H9 (cell line): ENCODE measurements around the gene ABCC12. TPM values are rescaled to one million over a fixed set of nuclear protein-coding genes. Genes with fewer than 3 reads are reported as not detected.

Source experiments
- DNase-seq: peaks from one replicate; pipeline ENCODE4 v3.0.0-alpha.2; 2017
- H2AFZ ChIP-seq: one replicate; pipeline ENCODE4 v1.6.1; 2013; ENCODE audit warnings: mild to moderate bottlenecking, low read length, control low read depth, moderate library complexity
- H2AK5ac ChIP-seq: 2 replicates; pipeline ENCODE4 v1.6.1; 2013; ENCODE audit warnings: low read length, control low read depth, mixed read lengths; ENCODE audit not compliant: insufficient read length
- H2BK120ac ChIP-seq: one replicate; pipeline ENCODE4 v1.6.1; 2013; ENCODE audit warnings: low read depth, mild to moderate bottlenecking, low read length, control low read depth, inconsistent platforms; ENCODE audit not compliant: poor library complexity, severe bottlenecking
- H2BK12ac ChIP-seq: 2 replicates; pipeline ENCODE4 v1.6.1; 2013; ENCODE audit warnings: low read length, control low read depth, mixed read lengths, low read depth; ENCODE audit not compliant: insufficient read length
- H2BK15ac ChIP-seq: 2 replicates; pipeline ENCODE4 v1.6.1; 2013; ENCODE audit warnings: low read depth, low read length, control low read depth
- H2BK20ac ChIP-seq: one replicate; pipeline ENCODE4 v1.6.1; 2013; ENCODE audit warnings: low read depth, mild to moderate bottlenecking, low read length, control low read depth, inconsistent platforms; ENCODE audit not compliant: poor library complexity, severe bottlenecking
- H2BK5ac ChIP-seq: 2 replicates; pipeline ENCODE4 v1.6.1; 2013; ENCODE audit warnings: low read length, control low read depth, mixed read lengths; ENCODE audit not compliant: insufficient read length
- H3K14ac ChIP-seq: 2 replicates; pipeline ENCODE4 v1.6.1; 2013; ENCODE audit warnings: low read length, control low read depth; ENCODE audit not compliant: insufficient read depth
- H3K18ac ChIP-seq: 2 replicates; pipeline ENCODE4 v1.6.1; 2013; ENCODE audit warnings: low read depth, mild to moderate bottlenecking, mixed read lengths, low read length, control low read depth; ENCODE audit not compliant: insufficient read length
- H3K23ac ChIP-seq: 2 replicates; pipeline ENCODE4 v1.6.1; 2013; ENCODE audit warnings: low read length, control low read depth, mixed read lengths, low read depth; ENCODE audit not compliant: insufficient read length
- H3K23me2 ChIP-seq: 2 replicates; pipeline ENCODE4 v1.6.1; 2013; ENCODE audit warnings: low read depth, mild to moderate bottlenecking, mixed read lengths, low read length, control low read depth; ENCODE audit not compliant: insufficient read length, poor library complexity, severe bottlenecking
- H3K27ac ChIP-seq: 2 replicates; pipeline ENCODE4 v1.5.1; 2013; ENCODE audit warnings: low read length, control low read depth, mixed read lengths, low read depth; ENCODE audit not compliant: insufficient read length
- H3K27me3 ChIP-seq: 2 replicates; pipeline ENCODE4 v1.6.1; 2013; ENCODE audit warnings: low read length, control low read depth, inconsistent platforms; ENCODE audit not compliant: insufficient read depth
- H3K4ac ChIP-seq: 2 replicates; pipeline ENCODE4 v1.6.1; 2013; ENCODE audit warnings: low read depth, mild to moderate bottlenecking, control low read depth, inconsistent platforms, low read length, moderate library complexity
- H3K4me1 ChIP-seq: 2 replicates; pipeline ENCODE4 v1.6.1; 2013; ENCODE audit warnings: low read length, control low read depth, inconsistent platforms; ENCODE audit not compliant: insufficient read depth
- H3K4me2 ChIP-seq: 2 replicates; pipeline ENCODE4 v1.6.1; 2013; ENCODE audit warnings: low read length, control low read depth, mixed read lengths; ENCODE audit not compliant: insufficient read length, insufficient read depth
- H3K56ac ChIP-seq: 2 replicates; pipeline ENCODE4 v1.6.1; 2013; ENCODE audit warnings: low read depth, mild to moderate bottlenecking, mixed read lengths, low read length, control low read depth; ENCODE audit not compliant: insufficient read length
- H3K79me1 ChIP-seq: 2 replicates; pipeline ENCODE4 v1.6.1; 2013; ENCODE audit warnings: low read depth, mild to moderate bottlenecking, moderate library complexity, low read length, control low read depth, inconsistent platforms; ENCODE audit not compliant: insufficient read depth, poor library complexity, severe bottlenecking
- H3K79me2 ChIP-seq: 2 replicates; pipeline ENCODE4 v1.6.1; 2013; ENCODE audit warnings: low read length, control low read depth, inconsistent platforms; ENCODE audit not compliant: insufficient read depth
- H3K9ac ChIP-seq: 2 replicates; pipeline ENCODE4 v1.6.1; 2013; ENCODE audit warnings: low read length, control low read depth, mixed read lengths; ENCODE audit not compliant: insufficient read length; ENCODE audit errors: extremely low read depth
- H3K9me3 ChIP-seq: one replicate; pipeline ENCODE4 v1.6.1; 2013; ENCODE audit warnings: low read depth, low read length, inconsistent platforms; ENCODE audit not compliant: control insufficient read depth
- H3T11ph ChIP-seq: one replicate; pipeline ENCODE4 v1.6.1; 2013; ENCODE audit warnings: mild to moderate bottlenecking, low read length, control low read depth, inconsistent platforms
- H4K20me1 ChIP-seq: one replicate; pipeline ENCODE4 v1.6.1; 2013; ENCODE audit not compliant: control insufficient read depth, insufficient read length, insufficient read depth
- H4K5ac ChIP-seq: 2 replicates; pipeline ENCODE4 v1.6.1; 2013; ENCODE audit warnings: low read depth, mild to moderate bottlenecking, mixed read lengths, low read length, control low read depth; ENCODE audit not compliant: insufficient read length
- H4K8ac ChIP-seq: replicated peaks from 2 replicates; pipeline ENCODE4 v1.6.1; 2013; ENCODE audit warnings: low read length, control low read depth, mixed read lengths, low read depth; ENCODE audit not compliant: insufficient read length
- H4K91ac ChIP-seq: 2 replicates; pipeline ENCODE4 v1.6.1; 2013; ENCODE audit warnings: low read depth, mild to moderate bottlenecking, moderate library complexity, mixed read lengths, low read length, control low read depth; ENCODE audit not compliant: insufficient read length
- H3K27ac Mint-ChIP-seq, 3 experiments: 2 replicates in 2 of 3; 3 replicates in 1 of 3; pipeline ENCODE4 v1.8.0; 2020 to 2021; ENCODE audit warnings: mixed read lengths in 3 of 3, mild to moderate bottlenecking in 1 of 3, moderate library complexity in 1 of 3
- H3K27me3 Mint-ChIP-seq: 2 replicates; pipeline ENCODE4 v1.8.0; 2021; ENCODE audit warnings: low read depth, mild to moderate bottlenecking, moderate library complexity, mixed read lengths
- H3K36me3 Mint-ChIP-seq, 3 experiments: 2 replicates in 2 of 3; 3 replicates in 1 of 3; pipeline ENCODE4 v1.8.0; 2020 to 2021; ENCODE audit warnings: low read depth in 3 of 3, mixed read lengths in 3 of 3; ENCODE audit not compliant: insufficient read depth in 1 of 3
- H3K4me1 Mint-ChIP-seq, 2 experiments: 2 replicates each; pipeline ENCODE4 v1.8.0; 2020; ENCODE audit warnings: mixed read lengths in 2 of 2
- H3K4me3 Mint-ChIP-seq, 2 experiments: 2 replicates in 1 of 2; 3 replicates in 1 of 2; pipeline ENCODE4 v1.8.0; 2020 to 2021; ENCODE audit warnings: mild to moderate bottlenecking in 2 of 2, mixed read lengths in 2 of 2, moderate library complexity in 1 of 2
- H3K9me3 Mint-ChIP-seq, 2 experiments: 2 replicates in 1 of 2; 3 replicates in 1 of 2; pipeline ENCODE4 v1.8.0; 2020; ENCODE audit warnings: mild to moderate bottlenecking in 2 of 2, mixed read lengths in 2 of 2, moderate library complexity in 1 of 2
- CTCF ChIP-seq: fragments of 200-600 bp; sonication (generic); conservative IDR thresholded peaks from 3 replicates; pipeline ENCODE4 v1.8.0; 2021; ENCODE audit warnings: antibody characterized with exemption, mild to moderate bottlenecking
- WGBS: extraction: QIAGEN DNeasy Blood & Tissue Kit; methylation state at CpG from one replicate; pipeline ENCODE4 v1.1.7; 2013; ENCODE audit warnings: missing lambda C conversion rate, low lambda C conversion rate, mixed read lengths; ENCODE audit not compliant: insufficient read length; ENCODE audit errors: extremely low coverage; 5-methylcytosine and 5-hydroxymethylcytosine counted together
- total RNA-seq: library from RNA; stranded (reverse); gene quantifications from 2 replicates; pipeline ENCODE4 v1.2.1, GENCODE V29; 2021

Gene ABCC12
- total RNA-seq, 1 experiment from 2014 or later = 0.09 TPM

DNA sequence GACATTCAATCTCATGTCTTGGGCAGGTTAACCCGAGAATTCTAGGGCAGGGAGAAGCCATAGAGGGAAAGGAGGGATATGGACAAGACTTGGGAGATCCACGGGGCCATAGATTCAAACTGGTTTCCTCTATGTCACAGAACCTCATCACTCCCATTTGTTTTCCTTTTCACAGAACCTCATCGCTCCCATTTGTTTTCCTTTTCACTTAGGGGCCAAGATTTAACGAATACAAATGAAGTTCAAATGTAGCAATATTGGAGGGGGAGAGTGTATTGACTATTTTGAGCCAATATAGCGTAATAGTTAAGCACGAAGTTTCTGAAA, 49.0 kb upstream of the ABCC12 start:
- no peak overlapping the region for H2BK20ac ChIP-seq
- no peak overlapping the region for H3K56ac ChIP-seq
- H3K4me1 ChIP-seq = no peaks in the 10 kb centered on the region; the same call in 1 of the 2 replicates
- H3K18ac ChIP-seq = no peak overlapping the region
- H3K9me3 Mint-ChIP-seq = no peaks in the 10 kb centered on the region
- no peak overlapping the region for H3K4ac ChIP-seq
- H3K4me2 ChIP-seq = no peak overlapping the region
- no peak overlapping the region for H2BK15ac ChIP-seq
- no peaks in the 10 kb centered on the region for H3K27me3 ChIP-seq
- H3K14ac ChIP-seq = no peak overlapping the region
- H3K4me3 Mint-ChIP-seq = no peak overlapping the region
- H3K9me3 ChIP-seq = no peaks in the 10 kb centered on the region
- no peaks in the 10 kb centered on the region for H4K20me1 ChIP-seq
- no peak overlapping the region for H3K9ac ChIP-seq
- H4K8ac ChIP-seq = no peak overlapping the region
- no CpG with 5 or more reads among the region's 6 CpGs for WGBS
- no peak overlapping the region for H3K23ac ChIP-seq
- no peak overlapping the region for H2BK5ac ChIP-seq
- H4K91ac ChIP-seq = no peak overlapping the region
- TF ChIP-seq CTCF = no peak
- H3K36me3 Mint-ChIP-seq = no peaks in the 10 kb centered on the region; a peak in 1 of 7 replicates
- no peak overlapping the region for H3T11ph ChIP-seq
- no peak overlapping the region for H4K5ac ChIP-seq
- no peak overlapping the region for H2AK5ac ChIP-seq
- H2AFZ ChIP-seq = no peak overlapping the region
- H3K79me2 ChIP-seq = no peaks in the 10 kb centered on the region
- no peak overlapping the region for H3K27ac Mint-ChIP-seq
- H3K27me3 Mint-ChIP-seq = peaks cover 4% of the 10 kb centered on the region
- H3K79me1 ChIP-seq = no peaks in the 10 kb centered on the region
- H3K4me1 Mint-ChIP-seq = peaks cover 0 to 5% of the 10 kb centered on the region in 2 experiments; a peak in 2 of 4 replicates
- DNase-seq = no peak
- no peak overlapping the region for H2BK120ac ChIP-seq
- H3K27ac ChIP-seq = no peak overlapping the region
- H3K23me2 ChIP-seq = no peaks in the 10 kb centered on the region
- H2BK12ac ChIP-seq = no peak overlapping the region
